HL-60 (cell line): ENCODE results near the gene NOC4L.

Experiments
- POLR2AphosphoS5 ChIP-seq: IDR thresholded peaks from 2 replicates; pipeline ENCODE4 v1.6.1; 2012; ENCODE audit warnings: low read depth
- SPI1 ChIP-seq: IDR thresholded peaks from 2 replicates; pipeline ENCODE4 v1.6.1; 2012; ENCODE audit warnings: low read depth, mild to moderate bottlenecking, borderline replicate concordance
- TF ChIP-seq, protein P1 (sequence below): IDR thresholded peaks from one replicate; pipeline ENCODE4 v1.5.1; 2011; ENCODE audit warnings: low read length, control low read depth, inconsistent platforms; ENCODE audit not compliant: insufficient read depth
- TF ChIP-seq, protein P2 (sequence below): IDR thresholded peaks from 2 replicates; pipeline ENCODE4 v1.6.1; 2012; ENCODE audit warnings: low read depth; ENCODE audit not compliant: insufficient replicate concordance

DNA sequence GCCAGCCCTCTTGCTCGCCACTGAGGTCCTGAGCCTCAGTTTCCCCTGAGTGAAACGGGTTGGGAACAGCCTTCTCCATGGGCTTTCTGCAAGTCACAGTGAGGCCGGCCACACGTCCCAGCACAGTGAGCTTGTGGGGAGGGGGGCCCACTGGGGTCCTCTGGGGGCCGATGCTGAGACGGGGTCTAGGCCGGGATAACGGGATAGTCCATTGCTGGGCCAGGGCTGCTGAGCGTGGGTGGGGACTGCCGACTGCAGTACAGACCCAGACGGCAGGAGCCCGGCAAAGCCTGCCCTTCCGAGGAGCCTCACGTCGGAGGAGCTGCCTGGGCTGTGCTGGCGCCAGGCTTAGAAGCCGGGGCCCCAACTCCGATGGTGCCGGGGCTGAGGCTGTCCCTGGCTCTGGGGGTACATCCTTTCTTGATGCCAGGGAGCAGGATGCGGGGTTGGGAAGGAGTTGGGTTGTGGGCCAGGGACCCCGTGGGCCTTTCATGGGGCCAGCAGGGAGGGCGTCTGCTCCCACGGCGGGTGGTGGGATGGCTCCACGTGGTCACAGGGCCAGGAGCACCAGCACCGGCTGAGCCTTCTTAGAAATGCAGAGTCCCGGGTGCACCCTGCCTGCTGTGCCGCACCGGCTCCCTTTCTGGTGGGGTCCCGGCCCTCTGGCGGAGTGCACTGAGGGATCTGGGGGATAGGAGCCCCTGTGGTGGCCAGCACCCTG is 24.2 kb downstream of the NOC4L start:
- TF ChIP-seq, protein P1, sequence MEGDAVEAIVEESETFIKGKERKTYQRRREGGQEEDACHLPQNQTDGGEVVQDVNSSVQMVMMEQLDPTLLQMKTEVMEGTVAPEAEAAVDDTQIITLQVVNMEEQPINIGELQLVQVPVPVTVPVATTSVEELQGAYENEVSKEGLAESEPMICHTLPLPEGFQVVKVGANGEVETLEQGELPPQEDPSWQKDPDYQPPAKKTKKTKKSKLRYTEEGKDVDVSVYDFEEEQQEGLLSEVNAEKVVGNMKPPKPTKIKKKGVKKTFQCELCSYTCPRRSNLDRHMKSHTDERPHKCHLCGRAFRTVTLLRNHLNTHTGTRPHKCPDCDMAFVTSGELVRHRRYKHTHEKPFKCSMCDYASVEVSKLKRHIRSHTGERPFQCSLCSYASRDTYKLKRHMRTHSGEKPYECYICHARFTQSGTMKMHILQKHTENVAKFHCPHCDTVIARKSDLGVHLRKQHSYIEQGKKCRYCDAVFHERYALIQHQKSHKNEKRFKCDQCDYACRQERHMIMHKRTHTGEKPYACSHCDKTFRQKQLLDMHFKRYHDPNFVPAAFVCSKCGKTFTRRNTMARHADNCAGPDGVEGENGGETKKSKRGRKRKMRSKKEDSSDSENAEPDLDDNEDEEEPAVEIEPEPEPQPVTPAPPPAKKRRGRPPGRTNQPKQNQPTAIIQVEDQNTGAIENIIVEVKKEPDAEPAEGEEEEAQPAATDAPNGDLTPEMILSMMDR: no peak
- TF ChIP-seq POLR2AphosphoS5 (no peak), SPI1 (no peak)
- TF ChIP-seq, protein P2, sequence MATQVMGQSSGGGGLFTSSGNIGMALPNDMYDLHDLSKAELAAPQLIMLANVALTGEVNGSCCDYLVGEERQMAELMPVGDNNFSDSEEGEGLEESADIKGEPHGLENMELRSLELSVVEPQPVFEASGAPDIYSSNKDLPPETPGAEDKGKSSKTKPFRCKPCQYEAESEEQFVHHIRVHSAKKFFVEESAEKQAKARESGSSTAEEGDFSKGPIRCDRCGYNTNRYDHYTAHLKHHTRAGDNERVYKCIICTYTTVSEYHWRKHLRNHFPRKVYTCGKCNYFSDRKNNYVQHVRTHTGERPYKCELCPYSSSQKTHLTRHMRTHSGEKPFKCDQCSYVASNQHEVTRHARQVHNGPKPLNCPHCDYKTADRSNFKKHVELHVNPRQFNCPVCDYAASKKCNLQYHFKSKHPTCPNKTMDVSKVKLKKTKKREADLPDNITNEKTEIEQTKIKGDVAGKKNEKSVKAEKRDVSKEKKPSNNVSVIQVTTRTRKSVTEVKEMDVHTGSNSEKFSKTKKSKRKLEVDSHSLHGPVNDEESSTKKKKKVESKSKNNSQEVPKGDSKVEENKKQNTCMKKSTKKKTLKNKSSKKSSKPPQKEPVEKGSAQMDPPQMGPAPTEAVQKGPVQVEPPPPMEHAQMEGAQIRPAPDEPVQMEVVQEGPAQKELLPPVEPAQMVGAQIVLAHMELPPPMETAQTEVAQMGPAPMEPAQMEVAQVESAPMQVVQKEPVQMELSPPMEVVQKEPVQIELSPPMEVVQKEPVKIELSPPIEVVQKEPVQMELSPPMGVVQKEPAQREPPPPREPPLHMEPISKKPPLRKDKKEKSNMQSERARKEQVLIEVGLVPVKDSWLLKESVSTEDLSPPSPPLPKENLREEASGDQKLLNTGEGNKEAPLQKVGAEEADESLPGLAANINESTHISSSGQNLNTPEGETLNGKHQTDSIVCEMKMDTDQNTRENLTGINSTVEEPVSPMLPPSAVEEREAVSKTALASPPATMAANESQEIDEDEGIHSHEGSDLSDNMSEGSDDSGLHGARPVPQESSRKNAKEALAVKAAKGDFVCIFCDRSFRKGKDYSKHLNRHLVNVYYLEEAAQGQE: no peak
